HT-29 (cell line): ENCODE data around the gene PGM2. TPM values are rescaled to one million over a fixed set of nuclear protein-coding genes. Genes with fewer than 3 reads are reported as not detected.
"Not testable (repeated sequence)": the region's sequence is repeated elsewhere in the genome, so short reads cannot be mapped to it uniquely, and the experiment has no call there.

Source experiments
- DNase-seq: peaks from one replicate; pipeline ENCODE4 v3.0.0-alpha.2; 2015; ENCODE audit warnings: low spot score
- total RNA-seq: library from RNA; depleted of rRNA; stranded (reverse); fragments of >200 nt; shearing (Covaris generic); gene quantifications from 2 replicates; pipeline ENCODE4 v1.2.3, GENCODE V29; 2014; rRNA removed

PGM2 gene
- total RNA-seq, result 21.3 and 21.8 TPM in 2 replicates

GRCh38 chr4:37826295-37827029 lies at the start of gene PGM2:
Gene PGM2 (plus strand): TSS chr4:37826686. CDS start chr4:37826733, 47 bp downstream.
- DNase-seq, result peak; percentile 85

DNA sequence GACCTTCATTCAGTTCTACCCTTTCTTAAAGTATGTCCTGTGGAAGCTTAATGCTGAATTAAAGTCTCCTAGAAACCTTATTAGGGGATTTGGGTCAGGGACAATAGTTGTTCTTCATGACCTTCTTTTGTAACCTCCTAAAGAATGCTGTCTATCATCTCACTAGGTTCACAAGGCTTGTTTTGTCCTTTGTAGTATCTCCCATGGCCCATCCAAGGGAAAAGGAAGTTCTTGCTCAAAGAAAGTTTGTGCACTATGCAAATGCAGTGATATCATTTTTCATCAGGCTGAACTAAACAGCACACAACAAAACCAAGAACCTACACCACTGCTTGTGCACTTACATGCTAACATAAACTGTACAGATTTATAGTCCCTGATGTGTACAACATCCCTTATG lies 46.6 kb upstream of the PGM2 start:
- no peak for DNase-seq

DNA sequence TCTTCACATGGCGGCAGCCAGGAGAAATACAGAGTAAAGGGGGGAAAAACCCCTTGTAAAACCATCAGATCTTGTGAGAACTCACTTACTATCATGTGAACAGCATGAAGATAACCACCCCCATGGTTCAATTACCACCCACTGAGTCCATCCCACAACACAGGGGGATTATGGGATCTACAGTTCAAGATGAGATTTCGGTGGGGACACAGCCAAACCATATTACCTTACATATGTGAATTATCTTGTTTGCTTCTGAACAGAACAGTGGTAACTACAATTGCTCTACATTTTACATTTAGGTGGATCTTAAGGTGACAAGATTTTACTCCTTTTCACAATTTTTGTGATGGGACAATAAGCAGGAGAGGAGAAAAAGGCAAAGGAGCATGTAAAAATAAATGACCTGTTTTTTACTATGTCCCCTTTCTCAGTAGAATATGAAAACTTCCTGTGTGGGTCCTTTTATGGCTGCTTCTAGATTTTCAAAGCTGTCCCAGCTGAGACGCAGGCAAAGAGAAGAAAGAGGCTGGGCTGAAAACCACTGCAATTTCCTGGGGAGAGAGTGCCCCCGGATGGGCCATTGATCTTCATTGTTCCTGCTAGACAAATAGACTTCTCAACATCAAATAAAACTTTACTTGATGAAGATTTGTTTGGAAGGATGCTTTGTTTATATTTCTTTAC lies 45.9 kb upstream of the PGM2 start:
- no peak for DNase-seq

DNA sequence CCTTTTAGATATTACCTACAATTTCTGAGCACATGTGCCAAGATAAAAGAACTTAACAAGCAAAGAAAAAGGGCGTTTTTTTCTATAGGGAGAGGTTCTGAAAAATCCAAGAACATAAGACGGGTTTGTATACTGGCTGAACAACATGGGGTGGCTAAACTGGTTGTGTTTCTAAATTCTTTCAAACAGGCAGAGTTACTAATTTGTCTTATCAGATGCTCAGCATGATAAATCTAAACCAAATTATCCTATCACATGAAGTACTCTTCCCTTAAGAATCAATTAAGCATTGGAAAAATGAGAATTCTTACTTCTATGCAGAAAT lies 45.4 kb upstream of the PGM2 start:
- DNase-seq, result no peak

GRCh38 chr4:37786267-37786666 lies 40.2 kb upstream of the PGM2 start:
- not testable (repeated sequence) for DNase-seq

DNA sequence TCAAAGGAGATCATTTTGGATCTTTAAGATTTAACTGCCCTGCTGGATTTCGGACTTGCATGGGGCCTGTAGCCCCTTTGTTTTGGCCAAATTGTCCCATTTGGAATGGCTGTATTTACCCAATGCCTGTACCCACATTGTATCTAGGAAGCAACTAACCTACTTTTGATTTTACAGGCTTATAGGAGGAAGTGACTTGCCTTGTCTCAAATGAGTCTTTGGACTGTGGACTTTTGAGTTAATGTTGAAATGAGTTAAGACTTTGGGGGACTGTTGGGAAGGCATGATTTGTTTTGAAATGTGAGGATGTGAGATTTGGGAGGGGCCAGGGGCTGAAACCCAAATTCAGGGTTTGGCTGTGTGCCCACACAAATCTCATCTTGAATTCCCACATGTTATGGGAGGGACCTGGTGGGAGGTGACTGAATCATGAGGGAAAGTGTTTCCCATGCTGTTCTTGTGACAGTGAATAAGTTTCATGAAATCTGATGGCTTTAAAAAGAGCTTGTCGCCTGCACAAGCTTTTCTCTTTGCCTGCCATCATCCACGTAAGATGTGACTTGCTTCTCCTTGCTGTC lies 38.5 kb upstream of the PGM2 start:
- DNase-seq, result not testable (repeated sequence)

GRCh38 chr4:37788819-37789218 lies 37.7 kb upstream of the PGM2 start:
- no peak for DNase-seq

DNA sequence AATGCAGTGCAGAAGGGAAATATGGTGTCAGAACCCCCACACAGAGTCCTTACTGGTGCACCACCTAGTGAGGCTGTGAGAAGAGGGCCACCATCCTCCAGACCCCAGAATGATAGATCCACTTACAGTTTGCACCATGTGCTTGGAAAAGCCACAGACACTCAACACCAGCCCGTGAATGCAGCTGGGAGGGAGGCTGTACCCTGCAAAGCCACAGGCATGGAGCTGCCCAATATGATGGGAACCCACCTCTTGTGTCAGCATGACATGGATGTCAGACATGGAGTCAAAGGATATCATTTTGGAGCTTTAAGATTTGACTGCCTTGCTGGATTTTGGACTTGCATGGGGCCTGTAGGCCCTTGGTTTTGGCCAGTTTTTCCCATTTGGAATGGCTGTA lies 34.2 kb upstream of the PGM2 start:
- no peak for DNase-seq

- peak; percentile 28 for DNase-seq
These were observed 32.9 kb upstream of the PGM2 start for GRCh38 chr4:37793562-37793961.

GRCh38 chr4:37794056-37794455 lies 32.4 kb upstream of the PGM2 start:
- DNase-seq, result no peak

DNA sequence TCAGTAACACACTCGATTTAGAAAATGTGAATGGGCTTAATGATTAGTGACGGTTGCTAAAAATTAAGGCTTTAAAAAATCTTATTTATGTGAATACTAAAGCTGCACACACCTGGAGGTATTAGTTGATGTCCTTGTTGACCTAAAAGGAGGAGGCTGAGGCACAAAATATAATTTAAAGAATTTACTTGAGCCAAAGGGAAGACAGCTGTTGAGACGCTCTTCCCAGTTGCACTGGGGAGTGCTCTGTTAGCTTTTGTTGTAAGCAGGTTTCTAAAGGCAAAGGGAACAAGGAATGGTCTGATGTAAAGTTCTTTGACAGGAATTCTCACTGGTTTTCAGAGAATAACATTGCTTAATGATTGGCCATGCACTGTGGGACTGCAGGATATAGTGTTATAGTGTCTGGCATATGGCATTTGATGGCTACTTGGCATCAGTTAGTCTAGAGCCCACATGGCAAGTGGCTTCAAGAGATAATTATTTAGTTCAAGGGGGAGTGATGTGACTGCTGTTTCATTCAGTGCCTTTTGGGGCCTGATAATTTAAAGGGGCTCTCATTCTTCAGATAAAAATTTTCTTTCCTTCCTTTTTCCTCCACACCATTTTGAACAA lies 30.8 kb upstream of the PGM2 start:
- no peak for DNase-seq

GRCh38 chr4:37797374-37797773 lies 29.1 kb upstream of the PGM2 start:
- no peak for DNase-seq

- DNase-seq, result no peak
These were observed 28.6 kb upstream of the PGM2 start for GRCh38 chr4:37797923-37798322.

DNA sequence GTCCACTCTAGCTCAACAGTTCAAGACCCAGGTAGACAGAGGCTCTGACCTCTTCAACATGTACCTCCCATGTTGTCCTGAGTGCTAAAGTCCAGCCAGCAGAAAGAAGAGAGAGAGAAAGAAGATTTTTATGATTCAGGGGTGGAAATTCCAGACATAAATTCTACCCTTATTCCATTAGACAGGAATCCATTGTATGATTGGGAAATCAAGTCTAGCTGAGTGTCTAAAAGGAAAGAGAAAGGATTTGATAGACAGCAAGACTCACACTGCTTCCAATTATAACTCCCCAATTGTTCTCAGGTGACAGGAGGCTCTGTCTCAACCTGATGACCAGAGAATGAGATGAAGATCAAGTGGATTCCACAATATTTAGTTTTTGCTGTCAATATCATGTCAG lies 27.9 kb upstream of the PGM2 start:
- DNase-seq, result no peak

DNA sequence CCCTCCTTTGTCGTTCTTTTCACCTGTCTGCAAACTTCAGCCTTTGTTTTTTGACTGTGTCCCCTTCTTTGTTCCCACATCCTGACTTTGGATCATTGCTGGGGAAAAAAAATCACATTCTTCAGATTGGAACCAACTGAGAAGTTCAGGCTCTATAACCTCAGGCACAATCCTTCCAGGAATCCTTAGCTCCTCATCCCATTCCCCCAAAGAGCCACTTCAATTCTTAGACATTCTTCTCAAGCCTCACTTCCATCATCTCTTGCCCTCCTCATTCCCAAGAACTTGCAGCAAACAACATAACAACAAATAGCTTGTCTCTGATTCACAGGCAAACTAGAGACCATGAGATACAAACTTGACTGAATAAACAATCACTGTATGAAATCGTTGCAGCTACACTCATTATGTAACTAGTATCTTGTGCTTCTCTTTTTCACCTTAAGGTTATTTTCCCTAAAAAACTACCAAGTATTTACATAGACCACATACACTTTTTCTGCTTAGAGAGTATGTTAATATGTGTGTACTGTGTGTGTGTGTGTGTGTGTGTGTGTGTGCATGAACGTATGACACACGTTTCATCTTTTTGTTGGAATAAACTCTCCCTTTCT lies 26.4 kb upstream of the PGM2 start:
- DNase-seq, result no peak

DNA sequence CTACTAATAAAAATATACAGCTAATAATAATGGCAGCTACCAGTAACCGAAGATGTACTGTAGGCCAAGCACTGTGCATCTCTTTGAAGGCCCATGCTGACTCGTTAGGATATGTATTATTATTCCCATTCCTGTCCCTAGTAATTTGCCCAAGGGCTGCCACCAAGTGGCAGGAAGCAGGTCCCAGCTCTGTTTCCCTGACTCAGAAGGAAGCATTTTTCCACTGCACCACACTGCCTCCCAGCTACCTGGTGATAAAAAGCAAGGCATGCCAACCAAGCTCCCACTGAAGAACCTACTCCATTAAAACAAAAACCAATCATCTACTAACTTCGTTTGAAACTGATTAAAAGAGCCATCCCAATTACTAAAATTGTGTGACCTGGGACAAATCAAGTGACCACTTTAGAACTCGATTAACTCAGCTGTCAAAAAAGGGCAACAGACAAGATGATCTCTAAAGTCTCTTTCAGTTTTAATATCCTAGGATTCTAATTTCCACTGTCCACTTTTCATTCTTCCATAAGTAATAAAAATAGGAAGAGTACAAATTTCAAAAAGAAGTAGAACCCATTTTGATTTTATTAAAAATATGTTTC lies 24.3 kb upstream of the PGM2 start:
- peak; percentile 87 for DNase-seq

DNA sequence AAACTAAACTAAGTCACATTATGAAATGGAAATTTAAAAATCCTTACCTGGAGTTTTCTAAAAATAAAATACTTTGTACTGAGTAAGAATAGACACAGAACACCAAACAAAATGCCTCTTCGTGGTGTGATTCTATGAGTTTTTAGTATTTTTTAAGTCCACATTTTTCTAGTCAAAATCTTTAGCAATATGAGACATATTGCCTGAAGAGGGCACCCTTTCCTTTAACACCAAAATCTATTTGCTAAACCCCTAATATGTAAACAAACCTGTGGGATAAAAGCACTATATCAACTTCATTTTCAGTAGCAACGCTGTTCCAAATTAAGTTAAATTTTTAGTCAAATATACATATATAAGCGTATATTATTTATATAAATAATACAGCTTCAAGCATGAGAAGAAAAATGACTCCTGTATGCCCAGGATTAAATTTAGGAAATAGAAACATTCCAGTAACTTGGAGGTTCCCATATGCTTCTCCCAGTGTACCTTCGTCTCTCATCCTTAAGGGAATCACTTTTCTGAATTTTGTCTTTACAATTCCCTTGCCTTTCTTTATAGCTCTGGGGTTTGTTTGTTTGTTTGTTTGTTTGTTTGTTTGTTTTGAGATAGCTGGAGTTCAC lies 23.0 kb upstream of the PGM2 start:
- peak; percentile 57 for DNase-seq

DNA sequence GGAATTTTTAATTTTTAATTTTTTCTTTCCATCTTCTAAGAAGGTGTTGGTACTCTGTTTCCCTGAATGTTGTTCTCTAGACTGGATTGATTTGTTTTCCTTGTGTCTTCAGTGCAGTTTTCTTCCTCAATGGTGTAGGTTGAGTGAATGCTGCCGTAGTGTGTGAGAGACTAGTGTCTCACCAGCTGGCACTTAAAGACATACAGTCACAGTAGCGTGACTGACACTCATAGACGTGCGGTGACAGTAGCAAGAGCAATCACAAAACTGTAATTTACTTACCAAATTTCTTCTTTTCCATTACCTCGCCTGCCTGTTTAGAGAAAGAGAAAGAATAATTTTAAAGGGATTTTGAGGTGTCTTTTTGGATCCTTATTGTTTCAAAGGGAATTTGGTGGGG lies 21.4 kb upstream of the PGM2 start:
- no peak for DNase-seq

DNA sequence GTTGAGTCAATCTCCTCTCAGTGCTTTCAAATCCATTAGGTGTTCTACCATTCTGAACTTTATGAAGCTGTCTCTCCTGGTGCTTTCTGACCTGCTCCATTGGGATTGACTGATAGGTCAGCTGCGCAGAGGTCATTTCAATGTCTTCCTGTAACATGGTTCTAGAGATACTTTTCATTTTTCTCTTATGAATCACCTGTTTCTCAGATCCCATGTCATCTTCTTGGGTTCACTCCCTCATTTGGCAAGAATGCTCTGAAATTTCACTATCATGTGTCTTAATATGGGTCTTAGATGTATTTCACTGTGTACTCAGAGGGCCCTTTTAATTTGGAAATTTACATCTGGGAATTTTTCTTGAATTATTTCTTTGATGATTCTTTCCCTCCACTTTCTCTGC lies 13.8 kb upstream of the PGM2 start:
- no peak for DNase-seq

DNA sequence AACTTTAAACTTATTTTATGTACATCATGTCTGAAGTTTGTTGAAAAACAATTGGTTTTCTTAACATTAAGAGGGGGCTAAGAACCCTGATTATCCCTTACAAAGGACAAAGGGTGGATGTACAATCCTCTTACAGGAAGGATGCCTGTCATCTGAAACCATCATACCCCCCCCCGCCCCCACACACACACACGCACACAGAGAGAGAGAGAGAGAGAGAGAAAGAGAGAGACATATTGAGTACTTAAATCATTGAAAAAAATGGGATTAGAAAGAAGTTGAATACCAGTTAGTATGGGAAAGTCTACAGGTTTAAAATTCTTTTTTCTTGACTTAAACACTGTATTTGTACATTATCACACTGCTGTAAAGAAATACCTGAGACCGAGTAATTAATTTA lies 10.9 kb upstream of the PGM2 start:
- no peak for DNase-seq

- no peak for DNase-seq
These were observed 10.5 kb upstream of the PGM2 start for GRCh38 chr4:37816006-37816405.
